C4-2B (cell line): ENCODE results near the gene HNF4A.

Source experiments
- H3K27ac ChIP-seq: fragments of 450-650 bp; 2 replicates; pipeline ENCODE4 v1.5.1; 2017
- ZFX ChIP-seq: fragments of 450-650 bp; IDR thresholded peaks from 2 replicates; pipeline ENCODE4 v1.6.1; 2017
- TF ChIP-seq, protein P1 (sequence below): fragments of 450-650 bp; conservative IDR thresholded peaks from 2 replicates; pipeline ENCODE4 v1.5.1; 2017; ENCODE audit warnings: mild to moderate bottlenecking

The HNF4A gene

DNA sequence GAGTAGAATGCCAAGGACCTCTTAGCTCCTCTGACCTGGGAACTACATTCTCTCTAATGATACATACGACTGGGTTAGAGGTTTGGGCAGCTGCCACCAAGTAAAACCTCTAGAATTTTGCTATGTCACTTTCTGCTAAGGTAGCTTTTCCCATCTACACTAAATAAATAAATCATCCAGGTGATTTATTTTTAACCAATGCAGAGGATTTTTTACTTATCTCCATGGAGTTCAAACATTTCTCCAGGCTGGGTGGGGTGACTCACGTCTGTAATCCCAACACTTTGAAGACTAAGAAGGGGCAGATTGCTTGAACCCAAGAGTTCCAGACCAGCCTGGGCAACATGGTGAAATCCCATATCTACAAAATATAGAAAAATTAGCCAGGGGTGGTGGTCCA is 27.1 kb downstream of the HNF4A start:
- TF ChIP-seq, protein P1, sequence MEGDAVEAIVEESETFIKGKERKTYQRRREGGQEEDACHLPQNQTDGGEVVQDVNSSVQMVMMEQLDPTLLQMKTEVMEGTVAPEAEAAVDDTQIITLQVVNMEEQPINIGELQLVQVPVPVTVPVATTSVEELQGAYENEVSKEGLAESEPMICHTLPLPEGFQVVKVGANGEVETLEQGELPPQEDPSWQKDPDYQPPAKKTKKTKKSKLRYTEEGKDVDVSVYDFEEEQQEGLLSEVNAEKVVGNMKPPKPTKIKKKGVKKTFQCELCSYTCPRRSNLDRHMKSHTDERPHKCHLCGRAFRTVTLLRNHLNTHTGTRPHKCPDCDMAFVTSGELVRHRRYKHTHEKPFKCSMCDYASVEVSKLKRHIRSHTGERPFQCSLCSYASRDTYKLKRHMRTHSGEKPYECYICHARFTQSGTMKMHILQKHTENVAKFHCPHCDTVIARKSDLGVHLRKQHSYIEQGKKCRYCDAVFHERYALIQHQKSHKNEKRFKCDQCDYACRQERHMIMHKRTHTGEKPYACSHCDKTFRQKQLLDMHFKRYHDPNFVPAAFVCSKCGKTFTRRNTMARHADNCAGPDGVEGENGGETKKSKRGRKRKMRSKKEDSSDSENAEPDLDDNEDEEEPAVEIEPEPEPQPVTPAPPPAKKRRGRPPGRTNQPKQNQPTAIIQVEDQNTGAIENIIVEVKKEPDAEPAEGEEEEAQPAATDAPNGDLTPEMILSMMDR = no peak
- TF ChIP-seq ZFX = no peak
- no peak overlapping the region for H3K27ac ChIP-seq

DNA sequence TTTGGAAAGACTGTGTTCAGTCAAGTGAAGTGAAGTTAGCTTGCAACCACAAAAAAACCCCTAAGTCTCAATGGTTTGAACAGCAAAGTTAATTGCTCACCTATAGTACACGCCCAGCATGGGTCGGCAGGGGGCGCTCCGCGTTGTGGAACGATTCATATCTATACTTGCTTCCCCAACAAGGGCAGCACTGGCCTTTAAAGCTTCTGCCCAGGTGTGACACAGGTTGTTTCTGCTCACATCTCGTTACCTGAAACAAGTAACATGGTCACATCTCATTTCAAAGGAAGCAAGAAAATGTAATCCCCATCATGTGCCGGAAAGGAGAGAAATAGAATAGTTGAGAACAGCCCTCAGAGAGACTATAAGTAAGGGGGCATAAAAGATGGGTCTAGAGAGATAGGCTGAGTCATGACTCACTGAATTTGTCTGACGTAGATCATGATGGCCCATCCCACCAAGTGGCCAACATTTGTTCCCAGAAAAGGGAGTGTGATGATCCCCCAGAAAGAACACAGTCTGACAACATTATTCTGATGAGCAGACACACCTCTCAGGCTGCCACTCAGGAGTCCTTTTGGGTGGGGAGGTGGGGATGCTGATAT is 29.0 kb downstream of the HNF4A start:
- no peak overlapping the region for H3K27ac ChIP-seq
- TF ChIP-seq, protein P1 = peak; percentile 96
- TF ChIP-seq ZFX = no peak

DNA sequence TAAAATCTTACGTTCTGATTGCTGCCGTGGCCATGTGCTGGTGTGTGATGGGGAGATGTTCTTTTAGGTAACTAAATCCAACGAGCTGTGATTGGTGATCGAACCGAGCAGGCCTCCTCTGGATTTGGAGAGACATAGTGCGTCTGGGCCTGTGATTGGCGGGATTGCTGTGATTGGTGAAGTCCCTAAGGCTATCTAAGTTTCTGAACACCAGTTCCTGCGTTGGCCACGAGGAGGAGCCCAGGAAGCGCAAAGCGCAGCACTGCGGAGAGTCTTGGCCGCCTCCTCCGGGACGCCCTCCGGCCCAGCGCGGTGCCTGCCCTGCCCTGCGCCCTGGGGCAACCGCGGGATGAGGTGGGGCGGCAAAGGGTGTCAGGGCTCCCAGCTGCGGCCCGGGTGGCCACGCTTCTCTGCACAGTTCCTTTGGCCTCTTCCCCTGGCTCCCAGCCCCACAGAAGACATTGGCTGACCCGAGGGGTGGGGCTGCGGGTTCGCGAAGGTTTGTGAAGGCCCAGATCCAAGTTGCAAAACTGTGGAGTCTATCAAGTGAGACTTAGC is 33.0 kb downstream of the HNF4A start:
- no peak overlapping the region for H3K27ac ChIP-seq
- TF ChIP-seq, protein P1 = peak; percentile 92
- TF ChIP-seq ZFX = no peak

DNA sequence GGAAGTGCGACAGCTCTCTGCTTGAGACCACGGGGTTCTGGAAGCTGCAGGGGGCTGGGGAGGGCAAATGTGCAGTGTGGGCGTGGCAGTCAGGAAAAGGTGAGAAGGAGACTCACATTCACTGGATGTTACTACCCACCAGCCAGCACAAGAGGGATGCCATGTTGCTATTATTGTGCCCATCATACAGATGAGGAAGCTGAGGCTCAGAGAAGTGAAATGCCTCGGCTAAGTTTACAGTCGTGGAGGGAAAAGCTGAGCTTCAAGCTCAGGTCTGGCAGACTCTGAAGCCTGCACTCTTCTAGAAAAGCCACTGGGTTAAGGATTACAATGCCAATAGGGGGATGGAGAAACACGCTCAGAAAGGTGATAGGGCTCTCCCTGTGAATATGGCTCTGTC is 34.4 kb downstream of the HNF4A start:
- no peak for TF ChIP-seq ZFX
- TF ChIP-seq, protein P1 = no peak
- no peak overlapping the region for H3K27ac ChIP-seq

DNA sequence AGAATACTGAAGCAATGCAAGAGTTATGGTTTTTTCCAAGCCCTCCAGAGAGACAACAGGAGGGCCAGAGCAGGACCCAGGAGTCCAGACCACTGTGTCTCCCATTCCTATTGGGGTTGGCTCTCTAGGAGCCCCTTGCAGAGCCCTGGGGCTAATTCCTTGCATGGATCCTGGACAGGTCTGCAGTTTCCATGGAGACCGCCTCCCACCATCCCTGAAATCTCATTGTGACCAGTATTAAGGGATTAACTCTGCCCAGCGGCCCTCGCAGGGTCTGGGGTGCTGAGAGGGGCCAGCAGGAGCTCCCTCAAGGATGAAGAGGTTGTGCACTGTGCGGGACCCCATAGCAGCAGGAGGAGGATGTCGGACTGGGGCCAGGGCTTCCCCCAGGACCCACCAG is 34.8 kb downstream of the HNF4A start:
- TF ChIP-seq, protein P1 = no peak
- TF ChIP-seq ZFX = no peak
- H3K27ac ChIP-seq = no peak overlapping the region

DNA sequence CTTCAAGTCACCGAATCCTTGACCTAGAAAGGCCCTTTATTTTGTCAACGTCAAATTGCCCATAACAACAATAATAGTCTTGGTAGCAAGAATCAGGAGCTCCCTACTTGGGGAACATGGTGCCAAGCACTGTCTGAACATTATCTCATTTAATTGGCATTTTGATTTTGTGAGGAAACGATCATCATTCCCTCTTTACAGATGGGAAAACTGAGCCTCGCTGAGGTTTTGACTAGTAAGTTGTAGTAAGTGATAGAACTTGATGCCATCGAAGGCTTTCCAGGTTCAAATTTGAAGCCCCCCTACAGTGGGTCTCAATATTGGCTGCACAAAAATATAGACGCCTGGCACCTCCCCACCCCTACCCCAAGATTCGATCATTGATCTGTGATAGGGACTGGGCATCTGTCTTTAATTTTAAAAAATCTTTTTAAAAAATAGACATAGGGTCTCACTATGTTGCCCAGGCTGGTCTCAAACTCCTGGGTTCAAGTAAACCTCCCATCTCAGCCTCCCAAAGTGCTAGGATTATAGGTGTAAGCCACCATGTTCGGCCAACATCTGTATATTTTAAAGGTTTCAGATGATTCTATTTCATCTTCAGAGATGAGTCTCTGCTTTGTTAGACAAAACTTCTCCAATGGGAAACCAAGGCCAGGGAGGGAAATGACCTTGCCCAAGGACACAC is 36.7 kb downstream of the HNF4A start:
- no peak overlapping the region for H3K27ac ChIP-seq
- TF ChIP-seq, protein P1 = no peak
- TF ChIP-seq ZFX = no peak

DNA sequence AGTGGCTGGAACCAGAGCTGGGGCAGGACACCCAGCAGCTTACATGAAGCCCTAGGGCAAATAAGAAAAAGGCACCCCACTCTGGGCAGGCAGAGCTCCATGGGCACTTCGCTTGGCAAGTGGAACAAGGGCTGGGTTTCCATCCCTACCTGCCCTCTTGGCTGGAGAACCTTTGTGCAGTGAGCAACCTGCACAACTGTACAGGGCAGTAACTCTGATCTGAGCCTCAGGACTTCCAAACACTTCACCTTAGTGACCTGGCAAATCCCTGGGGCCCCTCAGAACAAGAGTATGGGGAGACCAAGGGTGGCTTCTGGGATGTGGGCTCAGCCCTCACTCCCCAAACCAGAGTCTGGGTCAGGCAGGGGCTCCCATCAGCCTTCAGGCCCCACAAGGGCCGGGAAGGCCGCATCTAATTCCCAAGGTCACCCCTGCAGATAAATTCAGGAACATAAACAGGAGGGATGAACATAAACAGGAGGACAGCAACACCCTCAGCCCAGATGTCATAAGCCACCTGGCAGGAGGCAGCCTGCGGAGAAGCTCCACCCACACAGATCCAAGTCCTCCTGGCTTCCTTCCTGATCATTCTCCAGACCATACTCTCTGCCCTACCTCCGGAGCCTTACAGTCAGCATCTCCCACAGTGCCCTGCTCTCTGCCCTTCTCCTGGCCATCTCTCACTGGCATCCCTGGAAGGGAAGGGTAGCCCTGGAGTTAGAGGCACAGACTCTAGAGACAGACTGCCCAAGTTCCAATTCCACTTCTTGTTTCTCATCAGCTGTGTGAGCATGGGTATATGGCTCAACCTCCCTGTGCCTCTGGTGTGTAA is 37.5 kb downstream of the HNF4A start:
- TF ChIP-seq, protein P1 = no peak
- no peak for TF ChIP-seq ZFX
- no peak overlapping the region for H3K27ac ChIP-seq
